AG20443 (cell line): Measurements from ENCODE around the gene TEKT5.
A peak's percentile ranks its signal among the peaks of the same experiment; 100 is the strongest.
"Not testable (repeated sequence)": the region's sequence is repeated elsewhere in the genome, so short reads cannot be mapped to it uniquely, and the experiment has no call there.

Experiments
- DNase-seq: peaks from one replicate; pipeline ENCODE4 v3.0.0; 2012; ENCODE audit warnings: low spot score, mixed read lengths

The TEKT5 gene

GRCh38 chr16:10631886-10632285 is 62.8 kb downstream of the TEKT5 start:
- DNase-seq: no peak

DNA sequence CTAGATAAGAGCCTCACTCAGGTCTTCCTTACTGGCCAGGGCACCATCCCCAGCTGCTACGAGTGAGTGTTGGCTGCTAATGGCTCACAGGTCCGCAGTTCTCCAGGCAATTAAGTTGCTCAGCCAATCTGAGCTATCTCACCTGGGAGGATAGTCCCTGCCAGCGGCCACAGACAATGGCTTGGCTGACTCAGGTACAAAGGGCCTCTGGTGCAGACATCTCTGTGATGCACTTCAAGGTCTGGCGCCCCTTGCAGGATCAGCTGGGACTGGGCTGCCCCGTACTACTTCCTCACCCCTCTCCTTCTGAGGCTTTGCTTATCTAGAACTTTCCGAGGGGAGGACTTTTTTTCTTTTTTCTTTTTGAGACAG is 65.2 kb downstream of the TEKT5 start:
- DNase-seq: no peak

DNA sequence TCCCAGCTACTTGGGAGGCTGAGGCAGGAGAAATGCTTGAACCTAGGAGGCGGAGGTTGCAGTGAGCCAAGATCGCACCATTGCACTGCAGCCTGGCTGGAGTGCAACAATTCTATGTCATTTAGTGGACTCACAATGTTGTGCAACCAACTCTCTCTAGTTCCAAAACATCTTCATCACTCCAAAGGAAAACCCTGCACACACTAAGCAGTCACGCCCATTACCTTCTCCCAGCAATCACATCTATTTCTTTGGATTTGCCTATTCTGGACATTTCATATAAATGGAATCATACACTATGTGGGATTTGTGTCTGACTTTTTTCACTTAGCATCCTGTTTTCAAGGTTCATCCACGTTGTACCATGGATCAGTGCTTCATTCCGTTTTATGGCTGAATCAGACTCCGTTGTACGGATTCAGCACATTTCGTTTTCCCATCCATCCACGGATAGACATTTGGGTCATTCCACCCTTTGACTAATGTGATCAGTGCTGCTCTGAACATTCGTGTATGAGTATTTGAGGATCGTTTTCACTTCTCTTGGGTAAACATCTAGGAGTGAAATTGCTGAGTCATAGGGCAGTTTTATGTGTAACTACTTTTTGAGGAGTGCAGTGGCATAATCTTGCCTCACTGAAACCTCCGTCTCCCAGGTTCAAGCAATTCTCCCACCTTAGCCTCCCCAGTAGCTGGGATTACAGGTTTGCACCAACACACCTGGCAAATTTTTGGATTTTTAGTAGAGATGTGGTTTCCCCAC is 69.0 kb downstream of the TEKT5 start:
- no peak for DNase-seq

DNA sequence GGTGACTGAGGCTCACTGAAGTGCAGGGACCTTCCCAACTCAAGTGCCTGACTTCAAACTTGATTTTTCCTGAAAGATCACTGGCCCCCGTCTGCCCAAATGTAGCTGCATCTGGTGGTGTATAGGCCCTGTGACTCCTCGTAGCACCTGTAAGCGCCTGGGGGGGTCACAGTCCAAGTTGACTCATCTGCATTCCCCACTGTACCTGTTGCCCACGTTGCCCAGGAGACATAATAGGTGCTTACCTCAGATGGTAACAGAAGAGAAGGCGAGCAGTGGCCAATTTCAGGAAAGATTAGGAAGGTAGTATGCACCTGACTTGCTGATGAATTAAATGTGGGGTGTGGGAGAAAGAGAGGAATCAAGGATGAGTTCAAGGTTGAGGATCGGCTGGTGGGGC is 70.2 kb downstream of the TEKT5 start:
- no peak for DNase-seq

GRCh38 chr16:10623059-10623458 is 71.7 kb downstream of the TEKT5 start:
- DNase-seq: no peak

- no peak for DNase-seq
Observed at GRCh38 chr16:10622036-10622921, 72.5 kb downstream of the TEKT5 start.

DNA sequence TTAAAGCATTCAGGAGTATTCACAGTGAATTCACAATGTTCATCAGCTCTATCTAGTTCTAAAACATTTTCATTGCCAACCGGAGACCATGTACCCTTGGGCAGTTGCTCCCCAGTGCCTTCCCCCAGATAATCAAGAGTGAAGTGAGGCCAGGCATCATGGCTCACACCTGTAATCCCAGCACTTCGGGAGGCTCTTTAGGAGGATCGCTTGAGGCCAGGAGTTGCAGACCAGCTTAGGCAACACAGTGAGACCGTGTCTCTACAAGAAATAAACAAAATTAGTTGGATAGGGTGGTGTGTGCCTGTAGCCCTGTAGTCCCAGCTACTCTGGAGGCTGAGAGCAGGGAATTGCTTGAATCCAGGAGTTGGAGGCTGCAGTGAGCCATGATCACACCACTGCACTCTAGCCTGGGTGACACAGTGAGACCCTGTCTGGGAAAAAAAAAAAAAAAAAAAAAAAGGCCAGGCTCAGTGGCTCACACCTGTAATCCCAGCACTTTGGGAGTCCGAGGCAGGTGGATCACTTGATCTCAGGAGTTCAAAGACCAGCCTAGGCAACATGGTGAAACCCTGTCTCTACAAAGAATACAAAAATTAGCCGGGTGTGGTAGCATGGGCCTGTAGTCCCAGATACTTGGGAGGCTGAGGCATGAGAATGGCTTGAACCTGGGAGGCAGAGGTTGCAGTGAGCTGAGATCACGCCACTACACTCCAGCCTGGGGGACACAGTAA is 73.3 kb downstream of the TEKT5 start:
- not testable (repeated sequence) for DNase-seq

GRCh38 chr16:10620120-10620519 is 74.6 kb downstream of the TEKT5 start:
- DNase-seq: no peak

GRCh38 chr16:10619271-10619849 is 75.4 kb downstream of the TEKT5 start:
- DNase-seq: peak; percentile 59

- no peak for DNase-seq
Observed at GRCh38 chr16:10618710-10619209, 76.0 kb downstream of the TEKT5 start.

GRCh38 chr16:10617662-10618420 is 76.9 kb downstream of the TEKT5 start:
- no peak for DNase-seq

DNA sequence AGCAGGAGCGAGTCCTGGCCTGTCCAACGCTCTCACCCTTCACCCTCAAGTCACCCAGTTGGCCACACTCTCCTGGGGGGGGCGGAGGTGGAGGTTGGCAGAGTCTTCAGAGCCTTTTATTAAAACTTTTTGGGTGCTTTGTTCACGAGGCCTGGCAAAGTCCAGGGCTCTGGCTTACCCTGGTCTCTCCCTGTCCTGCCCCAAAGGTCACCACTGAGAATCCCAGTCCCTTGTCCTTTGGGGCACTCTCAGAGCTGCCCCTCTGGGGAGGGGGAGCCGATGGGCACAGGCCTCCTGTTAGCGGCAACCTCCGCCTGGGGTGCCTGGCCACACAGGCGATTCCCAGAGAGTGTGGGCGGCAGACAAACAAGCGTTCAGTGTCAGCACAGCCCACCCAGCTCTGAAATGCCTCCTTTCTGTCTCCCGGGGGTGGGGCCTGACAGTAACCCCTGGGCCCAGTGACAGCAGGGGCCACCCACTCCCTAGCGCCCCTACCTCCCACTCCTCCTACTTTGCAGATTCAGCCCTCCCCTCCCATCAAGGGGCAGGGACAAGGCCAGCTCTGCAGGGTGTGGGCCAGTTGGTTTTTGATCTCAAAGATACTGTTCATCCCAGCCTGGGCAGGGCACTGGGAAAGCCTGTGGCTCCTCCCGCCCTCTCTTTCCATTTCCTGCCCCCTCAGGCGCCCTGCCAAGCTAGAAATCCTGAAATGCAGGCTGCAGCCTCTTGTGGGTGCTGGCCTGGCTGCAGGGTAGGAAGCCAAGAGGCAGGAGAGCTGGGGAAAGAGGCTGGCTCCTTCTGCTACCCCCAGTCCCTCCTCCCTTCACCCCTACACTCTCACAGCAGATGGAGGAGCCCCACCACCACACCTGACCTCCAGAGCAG is 77.7 kb downstream of the TEKT5 start:
- DNase-seq: peak; percentile 72

GRCh38 chr16:10616419-10616755 is 78.3 kb downstream of the TEKT5 start:
- DNase-seq: no peak

DNA sequence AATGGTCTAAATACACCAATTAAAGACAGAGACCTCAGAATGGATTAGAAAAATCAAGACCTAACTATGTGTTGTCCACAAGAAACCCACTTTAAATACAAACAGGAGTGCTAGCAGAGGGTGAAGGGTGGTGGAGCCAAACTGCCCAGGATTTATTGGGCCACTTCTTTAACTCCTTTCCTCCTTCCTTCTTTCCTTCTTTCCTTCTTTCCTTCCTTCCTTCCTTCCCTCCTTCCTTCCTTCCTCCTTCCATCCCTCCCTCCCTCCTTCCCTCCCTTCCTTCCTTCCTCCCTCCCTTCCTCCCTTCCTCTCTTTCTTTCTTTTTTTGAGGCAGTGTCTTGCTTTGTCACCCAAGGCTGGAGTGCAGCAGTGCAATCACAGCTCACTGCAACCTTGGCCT is 80.0 kb downstream of the TEKT5 start:
- DNase-seq: no peak

- no peak for DNase-seq
Observed at GRCh38 chr16:10613785-10614485, 80.8 kb downstream of the TEKT5 start.

GRCh38 chr16:10612649-10613179 is 82.0 kb downstream of the TEKT5 start:
- DNase-seq: no peak

DNA sequence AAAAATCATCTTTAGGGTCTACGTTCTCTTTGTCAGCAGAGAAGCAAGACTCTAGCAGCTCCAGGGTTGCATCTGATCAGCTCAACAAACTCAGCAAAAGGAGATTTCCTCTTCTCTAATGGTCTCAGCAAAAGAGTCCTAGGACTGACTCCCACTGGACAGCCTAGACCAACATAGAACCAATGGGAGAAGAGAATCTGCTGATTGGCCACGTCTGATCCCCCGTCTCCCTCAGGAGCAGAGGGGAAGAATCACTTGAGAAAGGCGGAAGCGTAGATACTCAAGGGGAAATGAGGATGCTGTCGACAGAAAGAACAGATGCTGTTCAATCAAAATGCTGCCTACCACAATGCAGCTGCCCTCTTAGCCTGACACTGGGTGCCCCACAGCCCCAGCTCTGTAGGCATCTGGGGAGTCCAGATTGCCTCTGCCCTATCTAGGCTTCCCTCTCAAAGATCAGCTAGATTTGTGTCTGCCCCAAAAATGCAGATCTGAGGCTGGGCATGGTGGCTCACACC is 82.8 kb downstream of the TEKT5 start:
- no peak for DNase-seq

GRCh38 chr16:10610499-10611184 is 84.1 kb downstream of the TEKT5 start:
- DNase-seq: no peak

GRCh38 chr16:10609402-10609774 is 85.3 kb downstream of the TEKT5 start:
- peak; percentile 85 for DNase-seq
